Cardiac fibroblast (primary cell): ENCODE data around the gene AK9.
"Not testable (repeated sequence)": the region's sequence is repeated elsewhere in the genome, so short reads cannot be mapped to it uniquely, and the experiment has no call there.

Experiments used
- DNase-seq, 2 donors: peaks; one replicate each; pipeline versions ENCODE4 v3.0.0 to v3.0.0-alpha.2; 2010; ENCODE audit warnings: low read depth in 2 of 2
- H3K4me3 ChIP-seq, 2 donors: replicated peaks in 1 of 2; 1 replicate in 1 of 2; 2 replicates in 1 of 2; pipeline ENCODE4 v1.5.1; 2011; ENCODE audit warnings: low read depth in 2 of 2, low read length in 2 of 2, mild to moderate bottlenecking in 2 of 2, moderate library complexity in 1 of 2
- TF ChIP-seq, protein P1 (sequence below): IDR thresholded peaks from one replicate; pipeline ENCODE4 v1.5.1; 2011; ENCODE audit warnings: low read depth, mild to moderate bottlenecking, low read length, inconsistent platforms

Gene AK9

DNA sequence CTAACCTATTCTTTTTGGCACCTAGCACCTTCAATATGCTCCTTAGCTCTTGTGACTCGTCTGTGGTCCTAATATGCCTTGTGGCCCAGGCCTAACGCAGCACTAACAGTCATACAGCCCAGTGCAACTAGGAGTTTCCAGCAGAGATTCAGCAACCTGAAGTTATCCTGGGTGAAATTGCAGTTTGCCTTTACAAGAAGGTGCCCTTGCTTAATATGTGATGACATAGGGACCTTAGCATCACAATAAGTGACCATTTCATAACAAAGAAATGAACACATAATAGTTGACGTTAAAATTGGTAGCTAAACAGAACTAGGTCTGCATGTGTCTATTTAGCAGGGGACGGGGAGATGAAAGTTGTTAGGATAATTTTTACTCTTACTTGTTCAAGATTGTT, 10.2 kb upstream of the AK9 start:
- DNase-seq = no peak

DNA sequence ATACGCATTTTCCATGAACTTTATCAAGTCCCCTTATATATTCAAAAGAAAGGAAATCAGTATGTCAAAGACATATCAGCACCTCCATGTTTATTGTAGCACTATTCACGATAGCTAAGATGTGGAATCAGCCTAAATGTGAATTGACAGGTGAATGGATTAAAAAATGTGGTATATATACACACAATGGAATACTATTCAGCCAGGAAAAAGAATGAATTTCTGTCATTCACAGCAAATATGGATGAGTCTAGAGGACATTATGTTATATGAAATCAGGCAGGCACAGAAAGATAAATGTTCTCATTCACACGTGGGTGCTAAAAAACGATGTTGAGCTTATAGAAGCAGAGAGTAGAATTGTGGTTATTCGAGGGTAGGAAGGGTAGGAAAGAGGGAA, 5.4 kb upstream of the AK9 start:
- TF ChIP-seq, protein P1, sequence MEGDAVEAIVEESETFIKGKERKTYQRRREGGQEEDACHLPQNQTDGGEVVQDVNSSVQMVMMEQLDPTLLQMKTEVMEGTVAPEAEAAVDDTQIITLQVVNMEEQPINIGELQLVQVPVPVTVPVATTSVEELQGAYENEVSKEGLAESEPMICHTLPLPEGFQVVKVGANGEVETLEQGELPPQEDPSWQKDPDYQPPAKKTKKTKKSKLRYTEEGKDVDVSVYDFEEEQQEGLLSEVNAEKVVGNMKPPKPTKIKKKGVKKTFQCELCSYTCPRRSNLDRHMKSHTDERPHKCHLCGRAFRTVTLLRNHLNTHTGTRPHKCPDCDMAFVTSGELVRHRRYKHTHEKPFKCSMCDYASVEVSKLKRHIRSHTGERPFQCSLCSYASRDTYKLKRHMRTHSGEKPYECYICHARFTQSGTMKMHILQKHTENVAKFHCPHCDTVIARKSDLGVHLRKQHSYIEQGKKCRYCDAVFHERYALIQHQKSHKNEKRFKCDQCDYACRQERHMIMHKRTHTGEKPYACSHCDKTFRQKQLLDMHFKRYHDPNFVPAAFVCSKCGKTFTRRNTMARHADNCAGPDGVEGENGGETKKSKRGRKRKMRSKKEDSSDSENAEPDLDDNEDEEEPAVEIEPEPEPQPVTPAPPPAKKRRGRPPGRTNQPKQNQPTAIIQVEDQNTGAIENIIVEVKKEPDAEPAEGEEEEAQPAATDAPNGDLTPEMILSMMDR = no peak
- DNase-seq = no peak
- no peak overlapping the region for H3K4me3 ChIP-seq

More for the DNA sequence above, 10.2 kb upstream of the AK9 start:
- no peak overlapping the region for H3K4me3 ChIP-seq
- TF ChIP-seq, protein P1 = no peak

DNA sequence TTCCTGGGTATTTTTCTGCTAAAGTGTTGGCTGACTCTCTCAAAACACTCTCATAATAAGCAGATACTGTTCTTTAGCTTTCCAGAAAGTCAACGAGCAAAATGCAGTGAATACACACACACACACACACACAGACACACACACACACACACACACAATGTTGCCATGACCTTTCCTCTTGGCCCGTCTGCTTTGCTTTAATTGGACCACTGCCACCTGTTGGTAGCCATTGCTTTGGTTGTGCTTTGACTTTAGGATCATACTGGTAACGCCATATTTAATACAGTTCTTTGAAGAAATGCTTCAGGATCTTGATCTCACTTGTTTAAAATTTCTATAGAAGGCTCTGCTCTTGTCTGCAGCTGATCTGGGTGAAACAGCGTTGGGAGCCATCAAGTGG, 4.5 kb upstream of the AK9 start:
- DNase-seq = peak in 1 of 2 donors; percentile 28
- H3K4me3 ChIP-seq = no peak overlapping the region
- TF ChIP-seq, protein P1 = no peak

DNA sequence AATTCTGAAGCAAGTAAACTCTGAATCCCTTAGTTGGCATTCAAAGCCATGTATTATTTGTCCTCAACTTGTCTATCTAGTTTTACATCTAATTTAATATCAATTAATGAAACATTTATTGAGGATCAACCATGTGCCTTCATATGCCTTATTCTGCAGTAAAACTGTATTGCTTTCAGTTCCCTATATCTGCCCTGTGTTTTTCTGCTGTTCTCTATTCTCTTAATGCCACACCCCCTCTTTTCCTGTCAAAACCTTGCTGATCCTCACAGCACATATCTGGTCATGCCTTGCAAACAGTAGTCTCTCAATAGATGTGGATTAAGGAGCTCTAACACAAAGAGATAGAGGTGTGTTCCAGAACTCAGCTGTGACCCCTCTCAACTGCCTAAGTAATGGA, 2.1 kb upstream of the AK9 start:
- DNase-seq = no peak
- H3K4me3 ChIP-seq = no peak overlapping the region
- TF ChIP-seq, protein P1 = no peak

DNA sequence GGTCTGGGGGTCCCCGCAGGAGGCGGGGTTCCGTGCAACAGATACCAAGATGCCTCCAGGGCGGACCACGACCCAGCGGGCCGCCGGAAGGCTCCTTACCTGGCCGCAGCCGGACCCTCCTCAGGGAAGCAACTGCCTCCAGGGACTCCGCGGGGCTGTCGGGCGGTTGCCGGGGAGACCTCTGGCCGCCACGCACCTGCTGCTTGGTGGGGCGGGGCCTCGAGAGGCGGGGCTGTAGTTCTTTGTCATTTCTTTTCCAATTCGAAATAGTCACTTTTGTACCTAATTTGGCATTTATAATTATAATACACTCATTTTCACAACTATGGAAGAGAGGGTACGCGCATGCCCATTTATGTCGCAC, 647 bp downstream of the AK9 start:
- DNase-seq = no peak
- H3K4me3 ChIP-seq = peak overlapping the region; percentile 79 to 82
- TF ChIP-seq, protein P1 = no peak

DNA sequence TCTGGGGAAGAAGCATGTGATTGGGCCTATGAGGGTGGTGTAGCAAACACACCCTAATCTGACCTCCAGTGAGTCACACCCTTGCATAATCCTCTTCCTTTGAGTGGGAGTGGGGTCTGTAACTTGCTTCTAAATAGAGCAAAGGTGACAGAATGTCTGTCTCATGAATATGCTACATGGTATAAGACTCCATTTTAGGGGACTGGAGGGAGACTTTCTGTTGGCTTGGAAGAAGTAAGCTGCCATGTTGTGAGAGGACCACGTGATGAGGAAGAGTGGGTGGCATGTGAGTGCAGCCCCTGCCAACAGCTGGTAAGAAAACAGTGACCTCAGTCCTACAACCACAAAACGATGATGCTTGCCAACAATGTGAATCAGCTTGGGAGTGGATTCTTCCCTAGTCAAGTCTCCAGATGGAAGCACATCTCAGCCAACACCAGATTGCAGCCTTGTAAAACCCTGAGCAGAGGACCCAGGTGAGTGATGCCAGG, 3.7 kb downstream of the AK9 start:
- peak; percentile 89 to 97 for DNase-seq
- TF ChIP-seq, protein P1 = no peak
- no peak overlapping the region for H3K4me3 ChIP-seq

DNA sequence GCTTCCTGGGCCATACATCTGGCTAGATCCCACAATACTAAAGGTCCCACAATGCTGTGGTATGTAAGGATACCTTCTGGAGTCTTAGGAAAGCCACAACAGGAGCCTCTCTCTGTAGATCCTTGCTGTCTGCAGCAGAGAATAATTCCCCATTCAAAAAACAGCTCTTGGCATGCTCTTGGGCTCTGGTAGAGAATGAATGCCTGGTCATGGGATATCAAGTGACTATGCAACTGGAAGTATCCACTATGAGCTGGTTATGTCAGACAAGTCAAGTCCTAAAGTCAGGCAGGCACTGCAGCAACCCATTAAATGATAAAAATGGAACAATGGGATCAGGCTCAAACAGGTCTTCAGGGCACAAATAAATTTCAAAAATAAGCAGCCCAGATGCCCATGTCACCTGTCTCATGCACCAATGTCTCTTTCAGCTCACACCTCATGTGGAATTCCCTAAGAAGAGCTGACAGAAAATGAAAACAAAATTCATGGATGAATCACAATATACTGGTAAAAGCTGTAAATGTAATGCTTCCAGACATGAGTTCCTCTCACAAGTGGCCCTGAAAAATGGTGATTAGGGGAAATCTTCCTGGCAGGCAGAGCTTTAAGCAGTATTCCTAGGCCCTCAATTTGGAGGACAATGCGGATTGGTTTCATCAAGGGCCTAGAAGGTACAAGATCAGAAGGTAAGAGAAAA, 4.3 kb downstream of the AK9 start:
- TF ChIP-seq, protein P1 = no peak
- no peak overlapping the region for H3K4me3 ChIP-seq

DNA sequence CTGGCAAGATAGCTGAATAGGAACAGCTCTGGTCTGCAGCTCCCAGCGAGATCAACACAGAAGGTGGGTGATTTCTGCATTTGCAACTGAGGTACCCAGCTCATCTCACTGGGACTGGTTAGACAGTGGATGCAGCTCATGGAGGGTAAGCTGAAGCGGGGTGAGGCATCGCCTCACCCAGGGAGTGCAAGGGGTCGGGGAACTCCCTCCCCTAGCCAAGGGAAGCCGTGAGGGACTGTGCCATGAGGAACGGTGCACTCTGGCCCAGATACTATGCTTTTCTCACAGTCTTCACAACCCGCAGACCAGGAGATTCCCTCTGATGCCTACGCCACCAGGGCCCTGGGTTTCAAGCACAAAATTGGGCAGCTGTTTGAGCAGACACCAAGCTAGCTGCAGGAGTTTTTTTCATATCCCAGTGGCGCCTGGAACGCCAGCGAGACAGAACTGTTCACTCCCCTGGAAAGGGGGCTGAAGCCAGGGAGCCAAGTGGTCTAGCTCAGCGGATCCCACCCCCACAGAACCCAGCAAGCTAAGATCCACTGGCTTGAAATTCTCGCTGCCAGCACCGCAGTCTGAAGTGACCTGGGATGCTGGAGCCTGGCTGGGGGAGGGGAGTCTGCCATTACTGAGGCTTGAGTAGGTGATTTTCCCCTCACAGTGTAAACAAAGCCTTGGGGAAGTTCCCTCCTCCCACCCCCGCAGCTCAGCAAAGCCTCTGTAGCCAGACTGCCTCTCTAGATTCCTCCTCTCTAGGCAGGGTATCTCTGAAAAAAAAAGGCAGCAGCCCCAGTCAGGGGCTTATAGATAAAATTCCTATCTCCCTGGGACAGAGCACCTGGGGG, 12.1 kb downstream of the AK9 start:
- H3K4me3 ChIP-seq, DNase-seq: not testable (repeated sequence)

More for the DNA sequence above, 4.3 kb downstream of the AK9 start:
- DNase-seq = peak in 1 of 2 donors; percentile 24
